ENCODE measurements around the gene SGPP2.

Gene SGPP2

DNA sequence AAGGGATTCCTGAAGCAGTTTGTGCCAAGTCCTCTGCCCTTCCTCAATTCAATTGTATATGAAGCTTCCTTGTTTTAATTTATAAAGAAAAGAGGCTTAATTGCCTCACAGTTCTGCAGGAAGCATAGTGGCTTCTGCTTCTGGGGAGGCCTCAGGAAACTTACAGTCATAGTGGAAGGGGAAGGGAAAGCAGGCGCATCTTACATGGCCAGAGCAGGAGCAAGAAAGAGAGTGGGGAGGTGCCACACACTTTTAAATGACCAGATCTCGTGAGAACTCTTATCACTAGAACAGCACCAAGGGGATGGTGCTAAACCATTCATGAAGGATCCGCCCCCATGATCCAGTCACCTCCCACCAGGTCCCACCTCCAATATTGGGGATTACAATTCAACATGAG is 114.2 kb downstream of the SGPP2 start:
- no peak for DNase-seq (ENCODE audit: low read depth, low spot score)
- TF ChIP-seq, protein P1, sequence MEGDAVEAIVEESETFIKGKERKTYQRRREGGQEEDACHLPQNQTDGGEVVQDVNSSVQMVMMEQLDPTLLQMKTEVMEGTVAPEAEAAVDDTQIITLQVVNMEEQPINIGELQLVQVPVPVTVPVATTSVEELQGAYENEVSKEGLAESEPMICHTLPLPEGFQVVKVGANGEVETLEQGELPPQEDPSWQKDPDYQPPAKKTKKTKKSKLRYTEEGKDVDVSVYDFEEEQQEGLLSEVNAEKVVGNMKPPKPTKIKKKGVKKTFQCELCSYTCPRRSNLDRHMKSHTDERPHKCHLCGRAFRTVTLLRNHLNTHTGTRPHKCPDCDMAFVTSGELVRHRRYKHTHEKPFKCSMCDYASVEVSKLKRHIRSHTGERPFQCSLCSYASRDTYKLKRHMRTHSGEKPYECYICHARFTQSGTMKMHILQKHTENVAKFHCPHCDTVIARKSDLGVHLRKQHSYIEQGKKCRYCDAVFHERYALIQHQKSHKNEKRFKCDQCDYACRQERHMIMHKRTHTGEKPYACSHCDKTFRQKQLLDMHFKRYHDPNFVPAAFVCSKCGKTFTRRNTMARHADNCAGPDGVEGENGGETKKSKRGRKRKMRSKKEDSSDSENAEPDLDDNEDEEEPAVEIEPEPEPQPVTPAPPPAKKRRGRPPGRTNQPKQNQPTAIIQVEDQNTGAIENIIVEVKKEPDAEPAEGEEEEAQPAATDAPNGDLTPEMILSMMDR (IDR thresholded peaks at IDR 0.05; ENCODE audit: low read depth, low read length) = no peak
- in situ Hi-C loops (cut with HindIII; ENCODE audit: low sequenced_read_pairs) = no loop called here
- no peak overlapping the region for H3K4me3 ChIP-seq (ENCODE audit: low read depth, low read length)

- in situ Hi-C loops (cut with HindIII; ENCODE audit: low sequenced_read_pairs) = no loop called here
- TF ChIP-seq, protein P1 (IDR thresholded peaks at IDR 0.05; ENCODE audit: low read depth, low read length) = no peak
- no peak for DNase-seq (ENCODE audit: low read depth, low spot score)
These were observed 120.3 kb downstream of the SGPP2 start for GRCh38 chr2:222544661-222545060.

DNA sequence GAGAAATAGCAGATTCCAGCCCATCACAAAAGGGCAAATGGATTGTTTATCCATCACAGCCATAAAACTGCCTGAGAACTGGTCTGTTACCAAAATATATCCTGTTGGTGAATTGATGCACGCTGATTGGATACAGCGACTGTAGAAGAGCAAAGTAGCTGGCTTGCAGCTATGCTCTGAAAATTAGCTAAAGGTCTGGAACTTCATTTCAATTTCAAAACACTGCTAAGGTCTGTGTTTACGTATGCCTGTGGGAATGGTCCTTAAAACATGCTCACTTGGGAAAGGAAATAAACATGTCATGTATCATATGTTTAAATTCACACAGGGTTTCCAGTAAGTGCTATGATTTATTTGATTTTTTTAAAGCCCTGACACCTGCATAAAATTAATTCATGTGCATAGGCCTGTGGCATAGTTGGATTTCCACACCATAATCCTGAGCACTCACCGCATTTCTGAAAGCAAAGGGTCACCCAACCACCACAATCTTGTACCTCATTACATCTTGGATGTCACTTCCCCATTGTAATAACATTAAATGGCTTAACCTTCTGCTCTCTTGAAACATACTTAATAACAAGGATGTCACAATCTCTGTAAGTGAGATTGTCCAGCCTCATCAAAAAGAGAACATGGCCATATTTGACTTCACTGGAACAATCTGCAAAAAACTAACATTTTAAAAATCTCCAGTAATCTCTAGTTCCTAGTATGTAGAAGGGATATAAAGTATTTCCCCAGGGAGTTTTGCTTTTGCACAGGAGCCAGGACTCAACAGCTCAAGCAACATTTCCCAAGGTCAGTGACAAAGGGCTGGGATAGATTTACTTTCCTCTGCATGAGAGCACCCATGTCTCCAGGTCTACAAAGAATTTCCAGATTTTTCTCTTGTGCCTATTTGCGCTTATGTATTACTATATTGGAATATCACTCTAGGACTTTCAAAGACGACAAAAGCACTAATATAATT is 121.8 kb downstream of the SGPP2 start:
- in situ Hi-C loops (cut with HindIII; ENCODE audit: low sequenced_read_pairs) = no loop called here
- DNase-seq (ENCODE audit: low read depth, low spot score) = no peak
- H3K4me3 ChIP-seq (ENCODE audit: low read depth, low read length) = no peak overlapping the region
- TF ChIP-seq, protein P1 (IDR thresholded peaks at IDR 0.05; ENCODE audit: low read depth, low read length) = no peak

More at GRCh38 chr2:222544661-222545060, 120.3 kb downstream of the SGPP2 start:
- H3K4me3 ChIP-seq (ENCODE audit: low read depth, low read length) = no peak overlapping the region

DNA sequence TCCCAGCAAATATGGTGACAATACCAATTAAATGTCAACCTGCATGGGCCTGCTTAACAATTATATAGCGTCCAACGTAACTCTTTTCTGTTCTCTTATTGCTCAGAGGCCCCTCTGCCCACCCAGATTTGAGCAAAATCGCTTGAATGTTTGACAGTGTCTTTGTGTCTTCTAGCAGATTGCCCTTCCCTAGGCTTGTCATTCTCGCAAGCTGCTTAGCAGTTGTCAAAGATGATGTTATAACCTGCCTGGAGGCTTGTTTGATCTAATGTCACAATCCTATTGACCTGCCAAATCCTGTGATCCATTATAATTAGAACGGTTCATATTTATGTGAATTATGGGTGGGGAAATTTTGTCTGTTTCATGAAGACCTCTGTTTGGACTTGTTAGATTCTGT is 122.7 kb downstream of the SGPP2 start:
- no peak for DNase-seq (ENCODE audit: low read depth, low spot score)
- in situ Hi-C loops (cut with HindIII; ENCODE audit: low sequenced_read_pairs) = no loop called here
- no peak overlapping the region for H3K4me3 ChIP-seq (ENCODE audit: low read depth, low read length)
- TF ChIP-seq, protein P1 (IDR thresholded peaks at IDR 0.05; ENCODE audit: low read depth, low read length) = no peak

- in situ Hi-C loops (cut with HindIII; ENCODE audit: low sequenced_read_pairs) = no loop called here
- no peak overlapping the region for H3K4me3 ChIP-seq (ENCODE audit: low read depth, low read length)
- DNase-seq (ENCODE audit: low read depth, low spot score) = peak; percentile 52
- TF ChIP-seq, protein P1 (IDR thresholded peaks at IDR 0.05; ENCODE audit: low read depth, low read length) = peak; percentile 10
These were observed 124.6 kb downstream of the SGPP2 start for GRCh38 chr2:222548992-222549391.

DNA sequence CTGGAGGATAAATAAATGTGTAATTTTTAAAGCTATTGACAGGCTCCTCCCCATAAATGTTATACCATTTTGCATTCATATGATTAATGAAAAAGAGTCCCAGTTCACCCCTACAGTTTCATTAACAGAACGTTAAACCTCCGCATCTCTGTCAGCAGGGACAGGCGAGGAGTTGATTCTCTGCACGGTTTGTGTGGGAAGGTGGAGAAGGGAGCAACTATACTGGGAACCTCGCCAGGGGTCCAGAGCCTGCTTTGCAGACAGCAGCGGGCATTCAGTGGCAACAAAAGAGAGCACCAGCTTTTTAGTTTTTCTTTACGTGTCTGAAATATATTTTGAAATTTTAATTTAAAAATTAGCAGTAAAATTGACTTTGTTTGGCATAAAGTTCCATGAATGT is 130.2 kb downstream of the SGPP2 start:
- in situ Hi-C loops (cut with HindIII; ENCODE audit: low sequenced_read_pairs) = no loop called here
- DNase-seq (ENCODE audit: low read depth, low spot score) = no peak
- no peak overlapping the region for H3K4me3 ChIP-seq (ENCODE audit: low read depth, low read length)
- TF ChIP-seq, protein P1 (IDR thresholded peaks at IDR 0.05; ENCODE audit: low read depth, low read length) = no peak
